GM13976 (cell line): ENCODE data around the gene ZNF750.

Experiments used
- DNase-seq: peaks from one replicate; pipeline ENCODE4 v3.0.0; 2012; ENCODE audit warnings: low spot score
- in situ Hi-C: fragments of 300-500 bp; cut with MboI; formaldehyde crosslinking; loops from one replicate; pipeline ENCODE4 v1.12.0; 2022; ENCODE audit warnings: low sequenced_read_pairs, mixed read lengths, inconsistent platforms; ENCODE audit not compliant: unreplicated experiment
- TF ChIP-seq, protein P1 (sequence below): IDR thresholded peaks from 2 replicates; pipeline ENCODE4 v1.5.1; 2012; ENCODE audit warnings: borderline replicate concordance, mild to moderate bottlenecking; ENCODE audit not compliant: insufficient read depth; ENCODE audit errors: extremely low read depth, missing control alignments, control extremely low read depth

The ZNF750 gene

DNA sequence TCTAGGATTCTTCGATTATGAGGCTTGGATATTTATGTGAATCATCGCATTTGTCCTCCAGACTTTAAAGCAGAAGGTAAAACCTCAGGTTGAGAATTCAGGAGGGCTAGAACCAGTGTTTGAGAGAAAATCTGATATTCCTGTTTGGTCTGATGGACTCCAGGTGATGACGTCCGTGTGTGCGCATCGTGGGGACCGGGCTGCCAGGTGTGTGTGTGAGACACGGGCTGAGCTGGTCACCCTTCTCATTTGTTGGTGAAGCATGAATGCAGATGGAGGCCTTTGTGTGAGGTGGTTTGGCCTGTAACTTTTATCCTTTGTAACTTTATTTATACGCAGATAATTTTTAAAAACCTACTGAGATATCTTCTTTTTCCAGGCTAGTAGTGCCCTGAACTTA, 42.8 kb downstream of the ZNF750 start:
- in situ Hi-C loops, result no loop called here
- TF ChIP-seq, protein P1, sequence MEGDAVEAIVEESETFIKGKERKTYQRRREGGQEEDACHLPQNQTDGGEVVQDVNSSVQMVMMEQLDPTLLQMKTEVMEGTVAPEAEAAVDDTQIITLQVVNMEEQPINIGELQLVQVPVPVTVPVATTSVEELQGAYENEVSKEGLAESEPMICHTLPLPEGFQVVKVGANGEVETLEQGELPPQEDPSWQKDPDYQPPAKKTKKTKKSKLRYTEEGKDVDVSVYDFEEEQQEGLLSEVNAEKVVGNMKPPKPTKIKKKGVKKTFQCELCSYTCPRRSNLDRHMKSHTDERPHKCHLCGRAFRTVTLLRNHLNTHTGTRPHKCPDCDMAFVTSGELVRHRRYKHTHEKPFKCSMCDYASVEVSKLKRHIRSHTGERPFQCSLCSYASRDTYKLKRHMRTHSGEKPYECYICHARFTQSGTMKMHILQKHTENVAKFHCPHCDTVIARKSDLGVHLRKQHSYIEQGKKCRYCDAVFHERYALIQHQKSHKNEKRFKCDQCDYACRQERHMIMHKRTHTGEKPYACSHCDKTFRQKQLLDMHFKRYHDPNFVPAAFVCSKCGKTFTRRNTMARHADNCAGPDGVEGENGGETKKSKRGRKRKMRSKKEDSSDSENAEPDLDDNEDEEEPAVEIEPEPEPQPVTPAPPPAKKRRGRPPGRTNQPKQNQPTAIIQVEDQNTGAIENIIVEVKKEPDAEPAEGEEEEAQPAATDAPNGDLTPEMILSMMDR, result no peak
- no peak for DNase-seq

DNA sequence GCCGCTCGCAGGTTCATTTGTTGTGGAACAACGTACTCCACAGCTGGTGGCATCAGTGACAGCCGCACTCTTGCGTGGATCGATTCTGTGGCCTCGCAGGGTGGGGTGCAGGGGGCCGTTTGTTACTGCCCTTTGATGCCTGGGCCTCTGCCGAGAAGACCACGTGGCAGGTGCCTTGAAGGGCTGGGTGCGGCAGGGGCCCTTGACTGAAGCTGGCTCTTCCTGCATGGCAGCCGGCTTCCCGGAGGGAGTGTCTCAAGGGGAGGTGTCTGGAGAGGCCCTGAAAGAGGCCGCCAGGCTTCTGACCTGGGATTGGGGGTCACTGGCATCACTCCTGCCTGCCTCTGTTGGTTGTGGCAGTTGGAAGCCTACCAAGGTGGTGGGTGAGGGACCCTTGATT, 44.2 kb downstream of the ZNF750 start:
- DNase-seq, result no peak
- in situ Hi-C loops, result no loop called here
- TF ChIP-seq, protein P1, result no peak

DNA sequence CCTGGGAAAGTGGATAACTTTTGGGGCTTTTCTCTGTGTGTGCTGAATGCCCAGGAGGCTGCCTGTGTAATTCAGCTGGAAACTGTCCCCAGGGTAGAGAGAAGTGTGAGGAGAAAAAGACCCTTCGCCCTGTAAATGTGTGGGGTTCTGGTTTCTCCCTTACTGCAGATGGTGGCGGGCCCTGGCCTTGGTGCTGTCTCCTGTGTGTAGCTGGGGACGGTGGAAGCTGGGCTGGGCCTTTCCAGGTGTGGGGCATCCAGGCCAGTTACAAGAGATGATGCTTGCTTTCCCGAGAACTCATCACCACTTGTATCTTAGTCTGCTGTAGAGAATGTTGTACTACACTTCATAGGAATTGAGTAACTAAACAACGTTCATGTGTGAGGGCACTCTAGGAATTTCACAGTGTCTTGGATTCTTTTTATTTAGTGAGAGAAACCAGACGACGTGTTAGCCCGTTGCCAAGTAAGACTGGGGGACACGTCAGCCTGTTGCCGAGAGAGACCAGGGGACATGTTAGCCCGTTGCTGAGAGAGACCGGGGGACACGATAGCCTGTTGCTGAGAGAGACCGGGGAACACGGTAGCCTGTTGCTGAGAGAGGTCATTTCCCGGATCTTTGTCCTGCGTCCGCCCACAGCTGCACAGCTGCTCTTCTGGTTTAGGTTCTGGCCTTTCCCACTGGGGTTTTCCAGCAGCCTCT, 44.9 kb downstream of the ZNF750 start:
- no peak for DNase-seq
- in situ Hi-C loops, result no loop called here
- TF ChIP-seq, protein P1, result no peak

DNA sequence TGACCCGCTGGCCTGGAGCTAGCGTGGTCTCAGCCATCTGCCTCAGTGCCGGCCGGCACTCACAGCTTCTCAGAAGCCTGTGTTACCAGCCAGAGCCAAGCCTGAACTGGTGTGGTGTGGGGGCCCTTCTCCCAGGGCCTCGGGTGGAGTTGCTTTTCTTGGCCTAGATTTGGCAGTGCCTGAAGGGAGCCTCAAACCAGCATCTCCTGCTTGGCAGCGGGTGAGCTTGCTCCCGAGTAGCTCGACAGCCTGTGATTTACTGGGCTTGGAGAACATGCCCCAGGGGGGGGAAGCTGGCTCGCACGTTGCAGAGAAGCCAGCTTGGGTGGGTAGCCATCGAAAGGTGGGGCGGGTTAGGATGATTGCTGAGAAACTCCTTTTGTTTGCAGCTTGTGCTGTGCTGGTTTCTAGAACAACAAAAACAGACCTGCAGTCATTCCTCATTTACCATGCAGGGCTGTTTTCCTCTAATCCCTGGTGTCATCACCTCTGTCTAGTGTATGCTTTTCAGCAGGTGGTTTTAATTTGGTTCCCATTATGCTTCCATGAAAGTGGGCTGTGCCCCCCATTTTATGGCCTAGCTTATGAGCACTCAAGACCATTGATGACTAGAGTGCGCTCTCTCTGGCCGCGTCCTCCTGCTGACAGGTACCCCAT, 45.7 kb downstream of the ZNF750 start:
- DNase-seq, result no peak
- in situ Hi-C loops, result no loop called here
- TF ChIP-seq, protein P1, result no peak

DNA sequence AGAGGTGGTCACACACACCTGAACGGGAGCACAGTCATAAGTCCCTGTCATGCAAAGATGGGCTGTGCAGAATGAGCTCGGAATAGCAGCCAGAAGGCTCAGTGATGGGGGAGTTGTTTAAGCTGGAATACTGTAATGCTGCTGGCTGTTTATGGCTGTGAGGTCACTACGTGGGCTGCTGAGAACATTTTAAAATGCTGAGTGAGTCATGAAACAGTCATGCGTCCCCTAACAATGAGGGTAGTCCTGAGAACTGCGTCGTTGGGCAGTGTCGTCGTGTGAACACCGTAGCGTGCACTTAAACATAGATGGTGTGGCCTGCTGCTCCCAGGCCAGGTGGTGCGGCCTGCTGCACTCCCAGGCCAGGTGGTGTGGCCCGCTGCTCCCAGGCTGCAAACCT, 48.3 kb downstream of the ZNF750 start:
- in situ Hi-C loops, result no loop called here
- TF ChIP-seq, protein P1, result no peak
- DNase-seq, result no peak

DNA sequence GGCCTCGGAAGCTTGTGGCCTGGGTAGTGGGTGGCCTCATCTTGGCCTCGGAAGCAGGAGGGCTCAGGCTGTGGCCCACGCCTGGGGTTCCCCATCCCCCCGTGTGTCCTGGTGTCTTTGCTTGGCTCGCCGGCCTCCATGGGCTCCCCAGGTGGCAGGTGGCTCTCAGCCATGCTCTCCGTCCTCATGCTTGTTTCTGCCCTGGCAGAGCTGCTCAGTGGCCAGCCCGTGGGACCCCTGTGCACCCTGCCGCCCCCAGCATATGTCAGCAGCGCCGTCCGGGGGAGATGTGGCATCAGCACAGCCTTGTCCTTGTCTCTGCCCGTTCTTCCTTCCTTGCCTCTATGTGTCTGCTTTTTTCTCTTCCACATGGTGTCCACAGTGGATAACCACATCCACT, 49.4 kb downstream of the ZNF750 start:
- in situ Hi-C loops, result no loop called here
- TF ChIP-seq, protein P1, result no peak

DNA sequence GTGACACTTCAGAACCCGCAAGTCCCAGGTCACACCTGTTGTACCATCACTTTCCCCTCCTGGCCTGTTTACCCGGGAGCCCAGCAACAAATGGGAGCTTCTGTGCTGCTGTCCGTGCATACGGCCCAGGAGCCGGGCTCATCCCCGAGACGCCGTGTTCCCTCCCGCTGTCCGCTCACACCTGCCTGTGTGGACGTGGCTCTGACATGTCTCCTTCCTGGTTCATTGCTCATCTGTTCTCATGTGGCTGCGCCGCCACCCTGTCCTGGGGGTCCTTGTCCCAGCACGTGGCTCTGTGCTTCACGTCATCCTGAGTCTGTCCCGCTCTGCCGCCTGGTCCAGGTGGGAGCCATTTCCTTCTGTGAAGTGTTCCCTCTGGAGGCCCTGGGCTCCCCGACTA, 50.0 kb downstream of the ZNF750 start:
- TF ChIP-seq, protein P1, result no peak
- no peak for DNase-seq
- in situ Hi-C loops, result loop anchor here (10.0 kb wide), 1 partner anchor 135 kb away; no protein-coding TSS in a partner anchor

More for the DNA sequence above, 49.4 kb downstream of the ZNF750 start:
- DNase-seq, result no peak
